Bronchial epithelial cell (primary cell): ENCODE measurements around the gene OBP2A. TPM values are rescaled to one million over a fixed set of nuclear protein-coding genes. Genes with fewer than 3 reads are reported as not detected.

ENCODE experiments used
- DNase-seq: peaks from one replicate; pipeline ENCODE4 v3.0.0-alpha.2; 2010; ENCODE audit warnings: low read depth
- FAIRE-seq: peaks from 2 replicates; lab custom pipeline; 2011; peaks lifted over from hg19 to GRCh38; lab: Jason Lieb, UNC
- H3K27me3 ChIP-seq: 2 replicates; pipeline ENCODE4 v1.5.1; 2011; ENCODE audit warnings: low read length; ENCODE audit not compliant: control insufficient read depth, insufficient read depth
- H3K36me3 ChIP-seq: 2 replicates; pipeline ENCODE4 v1.5.1; 2011; ENCODE audit warnings: low read length; ENCODE audit not compliant: control insufficient read depth, insufficient read depth
- H3K4me3 ChIP-seq: 2 replicates; pipeline ENCODE4 v1.5.1; 2011; ENCODE audit warnings: mild to moderate bottlenecking, low read depth, low read length, control low read depth
- CTCF ChIP-seq: IDR thresholded peaks from 2 replicates; pipeline ENCODE4 v1.5.1; 2011; ENCODE audit warnings: mild to moderate bottlenecking, moderate library complexity, low read length, control low read depth, inconsistent platforms; ENCODE audit not compliant: insufficient read depth, severe bottlenecking
- total RNA-seq: library from RNA; depleted of rRNA; stranded (reverse); fragments of >200 nt; gene quantifications from 2 replicates; pipeline ENCODE4 v1.2.1, GENCODE V29; 2014

The OBP2A gene
- total RNA-seq, 1 donor from 2014 or later, result not detected

GRCh38 chr9:135501261-135502167 lies 44.4 kb upstream of the OBP2A start:
- DNase-seq (peak; percentile 37), FAIRE-seq (no peak)
- Histone ChIP-seq H3K4me3 (peak overlapping the region; percentile 95), H3K36me3 (peaks cover 21% of the 10 kb centered on the region), H3K27me3 (peaks cover 2% of the 10 kb centered on the region)
- TF ChIP-seq CTCF, result no peak

GRCh38 chr9:135502168-135502872 lies 43.6 kb upstream of the OBP2A start:
- peaks cover 2% of the 10 kb centered on the region for H3K27me3 ChIP-seq
- H3K4me3 ChIP-seq, result no peak overlapping the region
- FAIRE-seq (no peak), DNase-seq (no peak)
- no peak for TF ChIP-seq CTCF
- H3K36me3 ChIP-seq, result peaks cover 21% of the 10 kb centered on the region

GRCh38 chr9:135502873-135503321 lies 43.0 kb upstream of the OBP2A start:
- peaks cover 1% of the 10 kb centered on the region for H3K27me3 ChIP-seq
- TF ChIP-seq CTCF, result no peak
- H3K36me3 ChIP-seq, result peaks cover 21% of the 10 kb centered on the region
- DNase-seq (no peak), FAIRE-seq (peak; percentile 50)
- no peak overlapping the region for H3K4me3 ChIP-seq

GRCh38 chr9:135503371-135504261 lies 42.3 kb upstream of the OBP2A start:
- Histone ChIP-seq H3K27me3 (no peaks in the 10 kb centered on the region), H3K4me3 (no peak overlapping the region), H3K36me3 (peaks cover 21% of the 10 kb centered on the region)
- FAIRE-seq (no peak), DNase-seq (no peak)
- no peak for TF ChIP-seq CTCF
